ENCODE data around the gene MT1E.

DNA sequence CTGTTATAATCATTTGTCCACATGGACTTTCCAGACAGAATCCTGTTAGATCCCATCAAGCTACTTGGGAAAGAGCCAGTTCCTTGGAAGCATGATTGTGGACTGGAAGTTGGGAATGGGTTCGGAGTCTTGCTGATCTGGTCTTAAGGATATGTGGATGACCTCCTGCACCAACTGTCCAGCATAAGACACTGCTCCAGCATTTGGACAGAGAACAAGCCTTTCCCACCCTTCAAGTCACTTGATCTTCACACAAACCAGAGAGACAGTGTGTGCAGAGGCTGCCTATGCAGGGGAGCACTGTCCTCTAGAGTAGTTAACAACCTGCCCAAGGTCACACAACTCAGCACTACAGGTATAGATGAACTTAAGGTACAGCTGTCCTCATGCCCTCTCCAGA, 20.3 kb downstream of the MT1E start:
- TF ChIP-seq, protein P1, sequence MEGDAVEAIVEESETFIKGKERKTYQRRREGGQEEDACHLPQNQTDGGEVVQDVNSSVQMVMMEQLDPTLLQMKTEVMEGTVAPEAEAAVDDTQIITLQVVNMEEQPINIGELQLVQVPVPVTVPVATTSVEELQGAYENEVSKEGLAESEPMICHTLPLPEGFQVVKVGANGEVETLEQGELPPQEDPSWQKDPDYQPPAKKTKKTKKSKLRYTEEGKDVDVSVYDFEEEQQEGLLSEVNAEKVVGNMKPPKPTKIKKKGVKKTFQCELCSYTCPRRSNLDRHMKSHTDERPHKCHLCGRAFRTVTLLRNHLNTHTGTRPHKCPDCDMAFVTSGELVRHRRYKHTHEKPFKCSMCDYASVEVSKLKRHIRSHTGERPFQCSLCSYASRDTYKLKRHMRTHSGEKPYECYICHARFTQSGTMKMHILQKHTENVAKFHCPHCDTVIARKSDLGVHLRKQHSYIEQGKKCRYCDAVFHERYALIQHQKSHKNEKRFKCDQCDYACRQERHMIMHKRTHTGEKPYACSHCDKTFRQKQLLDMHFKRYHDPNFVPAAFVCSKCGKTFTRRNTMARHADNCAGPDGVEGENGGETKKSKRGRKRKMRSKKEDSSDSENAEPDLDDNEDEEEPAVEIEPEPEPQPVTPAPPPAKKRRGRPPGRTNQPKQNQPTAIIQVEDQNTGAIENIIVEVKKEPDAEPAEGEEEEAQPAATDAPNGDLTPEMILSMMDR (IDR thresholded peaks at IDR 0.05 in 8 of 11, conservative IDR thresholded peaks at IDR 0.05 in 3 of 11): no peak
- no peak for TF ChIP-seq POLR2A (IDR thresholded peaks at IDR 0.05)
- TF ChIP-seq POLR2AphosphoS5 (IDR thresholded peaks at IDR 0.05): no peak
